Measurements from ENCODE around the gene VARS2. TPM values are rescaled to one million over a fixed set of nuclear protein-coding genes. Genes with fewer than 3 reads are reported as not detected.
"Not testable (repeated sequence)": the region's sequence is repeated elsewhere in the genome, so short reads cannot be mapped to it uniquely, and the experiment has no call there.

Gene VARS2
- total RNA-seq, 1 experiment from 2014 or later: 60.3 TPM

- Histone ChIP-seq H2AFZ (no peak overlapping the region), H3K79me2 (ENCODE audit: low read depth) (no peaks in the 10 kb centered on the region), H4K20me1 (ENCODE audit: insufficient read depth) (no peaks in the 10 kb centered on the region), H3K9me3 (ENCODE audit: insufficient read depth, low read depth) (no peaks in the 10 kb centered on the region), H3F3A (ENCODE audit: insufficient read depth, low read depth) (peaks cover 8% of the 10 kb centered on the region; the same call in 1 of the 2 replicates), H3K4me3 (no peak overlapping the region), H3K36me3 (ENCODE audit: low read depth) (no peaks in the 10 kb centered on the region), H3K9me2 (ENCODE audit: insufficient read depth) (no peaks in the 10 kb centered on the region), H3K4me1 (replicated peaks; ENCODE audit: insufficient read depth) (0 out of 2 replicates have a peak, but pooled peaks cover 8% of the 10 kb centered on the region), H3K27ac (no peak overlapping the region), H3K4me2 (no peak overlapping the region), H3K27me3 (ENCODE audit: insufficient read depth, low read depth) (no peaks in the 10 kb centered on the region; the same call in 1 of the 2 replicates)
- CTCF ChIA-PET: no interaction called here
- POLR2A ChIA-PET (ENCODE audit: unreplicated experiment): no interaction called here
- intact Hi-C loops (cut with micrococcal nuclease; ENCODE audit: unreplicated experiment): no loop called here
- no peak for TF ChIP-seq EZH2 (IDR thresholded peaks at IDR 0.05; ENCODE audit: low read depth)
- no peak for TF ChIP-seq CTCF (conservative IDR thresholded peaks at IDR 0.05)
- no peak for DNase-seq
- BruUV-seq (replicated peaks): no TSS peak
Measured at GRCh38 chr6:30966154-30966553, 52.1 kb downstream of the VARS2 start.

GRCh38 chr6:30969171-30969570 lies 55.1 kb downstream of the VARS2 start:
- H3K27ac ChIP-seq: not testable (repeated sequence)

GRCh38 chr6:30970946-30971345 lies 56.9 kb downstream of the VARS2 start:
- H2AFZ ChIP-seq: no peak overlapping the region
- no peak overlapping the region for H3K27ac ChIP-seq
- intact Hi-C loops (cut with micrococcal nuclease; ENCODE audit: unreplicated experiment): no loop called here
- no peak overlapping the region for H3K4me2 ChIP-seq
- CTCF ChIA-PET: no interaction called here
- H3K9me2 ChIP-seq (ENCODE audit: insufficient read depth): no peaks in the 10 kb centered on the region
- no peaks in the 10 kb centered on the region for H3K79me2 ChIP-seq (ENCODE audit: low read depth)
- DNase-seq: no peak
- no TSS peak for BruUV-seq (replicated peaks)
- no peaks in the 10 kb centered on the region for H3K36me3 ChIP-seq (ENCODE audit: low read depth)
- no peak for TF ChIP-seq EZH2 (IDR thresholded peaks at IDR 0.05; ENCODE audit: low read depth)
- TF ChIP-seq CTCF (conservative IDR thresholded peaks at IDR 0.05): no peak
- H3K4me3 ChIP-seq: no peak overlapping the region
- H3F3A ChIP-seq (ENCODE audit: insufficient read depth, low read depth): no peaks in the 10 kb centered on the region
- H4K20me1 ChIP-seq (ENCODE audit: insufficient read depth): no peaks in the 10 kb centered on the region
- no peaks in the 10 kb centered on the region for H3K27me3 ChIP-seq (ENCODE audit: insufficient read depth, low read depth)
- H3K9me3 ChIP-seq (ENCODE audit: insufficient read depth, low read depth): no peaks in the 10 kb centered on the region
- peaks cover 7% of the 10 kb centered on the region for H3K4me1 ChIP-seq (replicated peaks; ENCODE audit: insufficient read depth)
- POLR2A ChIA-PET (ENCODE audit: unreplicated experiment): no interaction called here

More at GRCh38 chr6:30969171-30969570, 55.1 kb downstream of the VARS2 start:
- H3K79me2 ChIP-seq (ENCODE audit: low read depth); H2AFZ ChIP-seq; CTCF ChIA-PET; H3F3A ChIP-seq (ENCODE audit: insufficient read depth, low read depth); POLR2A ChIA-PET (ENCODE audit: unreplicated experiment); intact Hi-C loops (cut with micrococcal nuclease; ENCODE audit: unreplicated experiment); H3K4me3 ChIP-seq; H3K9me2 ChIP-seq (ENCODE audit: insufficient read depth); H3K27me3 ChIP-seq (ENCODE audit: insufficient read depth, low read depth); H3K36me3 ChIP-seq (ENCODE audit: low read depth); DNase-seq; BruUV-seq (replicated peaks); H3K9me3 ChIP-seq (ENCODE audit: insufficient read depth, low read depth); H3K4me2 ChIP-seq; H3K4me1 ChIP-seq (replicated peaks; ENCODE audit: insufficient read depth); H4K20me1 ChIP-seq (ENCODE audit: insufficient read depth): not testable (repeated sequence)

GRCh38 chr6:30972816-30973215 lies 58.8 kb downstream of the VARS2 start:
- H3K79me2 ChIP-seq (ENCODE audit: low read depth): no peaks in the 10 kb centered on the region
- H3K9me3 ChIP-seq (ENCODE audit: insufficient read depth, low read depth): no peaks in the 10 kb centered on the region
- no peak for DNase-seq
- no peak overlapping the region for H3K27ac ChIP-seq
- H3K4me2 ChIP-seq: no peak overlapping the region
- ChIA-PET POLR2A (ENCODE audit: unreplicated experiment) (no interaction called here), CTCF (no interaction called here)
- peaks cover 7% of the 10 kb centered on the region for H3K4me1 ChIP-seq (replicated peaks; ENCODE audit: insufficient read depth)
- no peaks in the 10 kb centered on the region for H3K9me2 ChIP-seq (ENCODE audit: insufficient read depth)
- no peak overlapping the region for H3K4me3 ChIP-seq
- H2AFZ ChIP-seq: no peak overlapping the region
- no peaks in the 10 kb centered on the region for H3K27me3 ChIP-seq (ENCODE audit: insufficient read depth, low read depth)
- H4K20me1 ChIP-seq (ENCODE audit: insufficient read depth): no peaks in the 10 kb centered on the region
- no TSS peak for BruUV-seq (replicated peaks)
- TF ChIP-seq CTCF (conservative IDR thresholded peaks at IDR 0.05): no peak
- no peak for TF ChIP-seq EZH2 (IDR thresholded peaks at IDR 0.05; ENCODE audit: low read depth)
- H3F3A ChIP-seq (ENCODE audit: insufficient read depth, low read depth): no peaks in the 10 kb centered on the region
- H3K36me3 ChIP-seq (ENCODE audit: low read depth): no peaks in the 10 kb centered on the region
- intact Hi-C loops (cut with micrococcal nuclease; ENCODE audit: unreplicated experiment): no loop called here

Measured in PC-9 (cell line).